A549 (cell line): ENCODE results near the gene HMGCLL1.

Experiments
- CBX2 ChIP-seq: fragments of 200-600 bp; sonication (generic); IDR thresholded peaks from 2 replicates; pipeline ENCODE4 v1.6.1; 2016; ENCODE audit warnings: low read depth, mild to moderate bottlenecking, borderline replicate concordance
- CHD2 ChIP-seq: fragments of 150-350 bp; IDR thresholded peaks from 2 replicates; pipeline ENCODE4 v1.6.1; 2014; ENCODE audit warnings: low read length; ENCODE audit not compliant: partially characterized antibody
- CTCF ChIP-seq: fragments of >200 bp; sonication (Bioruptor Twin); formaldehyde crosslinking; IDR thresholded peaks from 3 replicates; pipeline ENCODE4 v1.5.1; 2016
- EP300 ChIP-seq, 2 experiments: fragments of >200 bp; sonication (Bioruptor Twin); formaldehyde crosslinking; IDR thresholded peaks; 2 replicates in 1 of 2; 3 replicates in 1 of 2; pipeline ENCODE4 v1.6.1; 2016 to 2017
- GATA3 ChIP-seq: IDR thresholded peaks from 2 replicates; pipeline ENCODE4 v1.6.1; 2012; ENCODE audit warnings: borderline replicate concordance
- HDAC2 ChIP-seq: fragments of 200-600 bp; sonication (generic); IDR thresholded peaks from 2 replicates; pipeline ENCODE4 v1.6.1; 2016
- MAFK ChIP-seq: fragments of 450-650 bp; IDR thresholded peaks from 2 replicates; pipeline ENCODE4 v1.6.1; 2014; ENCODE audit not compliant: partially characterized antibody
- MAX ChIP-seq: IDR thresholded peaks from 2 replicates; pipeline ENCODE4 v1.6.1; 2012
- MYC ChIP-seq: IDR thresholded peaks from 2 replicates; pipeline ENCODE4 v1.6.1; 2012; ENCODE audit warnings: mild to moderate bottlenecking, inconsistent platforms, low read length, improper control_type of control experiment, borderline replicate concordance
- POLR2A ChIP-seq: IDR thresholded peaks from 2 replicates; pipeline ENCODE4 v1.6.1; 2012; ENCODE audit warnings: mild to moderate bottlenecking, low read length
- RCOR1 ChIP-seq: fragments of 150-350 bp; IDR thresholded peaks from 2 replicates; pipeline ENCODE4 v1.6.1; 2014; ENCODE audit warnings: antibody characterized with exemption, low read length, low read depth
- REST ChIP-seq: fragments of 200-600 bp; sonication (generic); IDR thresholded peaks from 2 replicates; pipeline ENCODE4 v1.6.1; 2016; ENCODE audit warnings: antibody characterized with exemption, mild to moderate bottlenecking, moderate library complexity
- SMC3 ChIP-seq: fragments of >200 bp; sonication (Bioruptor Twin); formaldehyde crosslinking; IDR thresholded peaks from 3 replicates; pipeline ENCODE4 v1.6.1; 2018; ENCODE audit warnings: inconsistent platforms

- TF ChIP-seq SMC3 (no peak), CTCF (no peak), MAFK (no peak), MAX (no peak), GATA3 (no peak), POLR2A (no peak), REST (no peak), RCOR1 (no peak), CBX2 (no peak), EP300 (IDR thresholded peaks at IDR 0.05) (no peak), MYC (no peak), HDAC2 (no peak), CHD2 (no peak)
Measured at GRCh38 chr6:55516736-55517135, 62.3 kb downstream of the HMGCLL1 start.
